Measurements from ENCODE around the gene LRP6. TPM values are rescaled to one million over a fixed set of nuclear protein-coding genes. Genes with fewer than 3 reads are reported as not detected.
A peak's percentile ranks its signal among the peaks of the same experiment; 100 is the strongest.

LRP6 gene
- total and polyA plus RNA-seq, 5 experiments from 2014 or later, result 1.4 to 7.8 (median 2.2) TPM

- no peak for DNase-seq
- Mint-ChIP-seq H3K36me3 (peaks cover 5 to 19% (median 9%) of the 10 kb centered on the region in 3 donors), H3K27ac (no peak overlapping the region), H3K27me3 (peaks cover 0 to 3% (median 2%) of the 10 kb centered on the region in 5 donors), H3K4me3 (no peak overlapping the region), H3K4me1 (peaks cover 0 to 6% (median 5%) of the 10 kb centered on the region in 4 donors), H3K9me3 (peaks cover 0 to 17% (median 13%) of the 10 kb centered on the region in 9 donors)
- ATAC-seq, result no peak
- POLR2A ChIA-PET, result no interaction called here
Observed at GRCh38 chr12:12226187-12226586, 40.7 kb downstream of the LRP6 start.

- POLR2A ChIA-PET, result no interaction called here
- no peak overlapping the region for H3K4me3 Mint-ChIP-seq
- H3K4me1 Mint-ChIP-seq, result peaks cover 0 to 13% (median 11%) of the 10 kb centered on the region in 4 donors
- peaks cover 0 to 18% (median 13%) of the 10 kb centered on the region in 9 donors for H3K9me3 Mint-ChIP-seq
- H3K27me3 Mint-ChIP-seq, result peaks cover 0 to 8% (median 2%) of the 10 kb centered on the region in 5 donors
- no peak overlapping the region for H3K27ac Mint-ChIP-seq
- ATAC-seq, result no peak
- H3K36me3 Mint-ChIP-seq, result peaks cover 5 to 21% (median 9%) of the 10 kb centered on the region in 3 donors
- DNase-seq, result no peak
Observed at GRCh38 chr12:12224240-12224940, 42.5 kb downstream of the LRP6 start.

GRCh38 chr12:12221560-12221959, 45.3 kb downstream of the LRP6 start:
- Mint-ChIP-seq H3K4me3 (no peak overlapping the region), H3K36me3 (peaks cover 3 to 16% (median 5%) of the 10 kb centered on the region in 3 donors), H3K27ac (no peak overlapping the region), H3K27me3 (peaks cover 0 to 11% (median 2%) of the 10 kb centered on the region in 5 donors), H3K4me1 (peaks cover 6 to 26% (median 21%) of the 10 kb centered on the region in 4 donors), H3K9me3 (peaks cover 0 to 15% (median 10%) of the 10 kb centered on the region in 9 donors)
- ATAC-seq, result no peak
- POLR2A ChIA-PET, result no interaction called here
- DNase-seq, result no peak

GRCh38 chr12:12219664-12220063, 47.2 kb downstream of the LRP6 start:
- ATAC-seq, result no peak
- peaks cover 0 to 5% (median 0%) of the 10 kb centered on the region in 9 donors for H3K9me3 Mint-ChIP-seq

GRCh38 chr12:12217018-12217359, 49.9 kb downstream of the LRP6 start:
- ATAC-seq, result no peak
- Mint-ChIP-seq H3K36me3 (peaks cover 0 to 2% (median 0%) of the 10 kb centered on the region in 3 donors), H3K4me3 (no peak overlapping the region), H3K27ac (no peak overlapping the region), H3K4me1 (peaks cover 11 to 38% (median 29%) of the 10 kb centered on the region in 4 donors), H3K27me3 (peaks cover 0 to 8% (median 2%) of the 10 kb centered on the region in 5 donors), H3K9me3 (peaks cover 0 to 2% (median 0%) of the 10 kb centered on the region in 9 donors)
- no peak for DNase-seq
- POLR2A ChIA-PET, result no interaction called here

More at GRCh38 chr12:12219664-12220063, 47.2 kb downstream of the LRP6 start:
- DNase-seq, result no peak
- Mint-ChIP-seq H3K36me3 (peaks cover 0 to 6% (median 0%) of the 10 kb centered on the region in 3 donors), H3K27me3 (peaks cover 0 to 8% (median 2%) of the 10 kb centered on the region in 5 donors), H3K27ac (no peak overlapping the region), H3K4me1 (peaks cover 10 to 32% (median 26%) of the 10 kb centered on the region in 4 donors), H3K4me3 (no peak overlapping the region)
- POLR2A ChIA-PET, result no interaction called here

GRCh38 chr12:12216349-12217017, 50.4 kb downstream of the LRP6 start:
- H3K27ac Mint-ChIP-seq, result no peak overlapping the region
- DNase-seq (no peak), ATAC-seq (no peak)
- H3K27me3 Mint-ChIP-seq, result peaks cover 0 to 8% (median 2%) of the 10 kb centered on the region in 5 donors
- POLR2A ChIA-PET, result no interaction called here
- H3K4me3 Mint-ChIP-seq, result no peak overlapping the region
- peaks cover 0 to 2% (median 0%) of the 10 kb centered on the region in 9 donors for H3K9me3 Mint-ChIP-seq
- H3K4me1 Mint-ChIP-seq, result peaks cover 11 to 42% (median 29%) of the 10 kb centered on the region in 4 donors
- peaks cover 0 to 2% (median 0%) of the 10 kb centered on the region in 3 donors for H3K36me3 Mint-ChIP-seq

GRCh38 chr12:12214635-12215131, 52.2 kb downstream of the LRP6 start:
- Mint-ChIP-seq H3K27ac (peak overlapping the region in 2 of 10 donors; percentile 34 to 35), H3K4me1 (peaks cover 23 to 52% (median 35%) of the 10 kb centered on the region in 4 donors), H3K4me3 (no peak overlapping the region), H3K9me3 (peaks cover 0 to 2% (median 0%) of the 10 kb centered on the region in 9 donors), H3K36me3 (peaks cover 0 to 6% (median 5%) of the 10 kb centered on the region in 3 donors), H3K27me3 (peaks cover 0 to 4% (median 0%) of the 10 kb centered on the region in 5 donors)
- no peak for DNase-seq
- POLR2A ChIA-PET, result no interaction called here
- no peak for ATAC-seq

- POLR2A ChIA-PET, result no interaction called here
- Mint-ChIP-seq H3K9me3 (no peaks in the 10 kb centered on the region), H3K4me3 (no peak overlapping the region), H3K36me3 (peaks cover 0 to 6% (median 5%) of the 10 kb centered on the region in 3 donors), H3K27ac (no peak overlapping the region), H3K27me3 (peaks cover 0 to 2% (median 0%) of the 10 kb centered on the region in 5 donors), H3K4me1 (peaks cover 23 to 52% (median 34%) of the 10 kb centered on the region in 4 donors)
- no peak for ATAC-seq
- no peak for DNase-seq
Observed at GRCh38 chr12:12214201-12214600, 52.6 kb downstream of the LRP6 start.

GRCh38 chr12:12212769-12213168, 54.1 kb downstream of the LRP6 start:
- Mint-ChIP-seq H3K27ac (no peak overlapping the region), H3K9me3 (no peaks in the 10 kb centered on the region), H3K4me3 (no peak overlapping the region), H3K4me1 (peaks cover 18 to 41% (median 27%) of the 10 kb centered on the region in 4 donors), H3K36me3 (peaks cover 0 to 6% (median 6%) of the 10 kb centered on the region in 3 donors), H3K27me3 (peaks cover 0 to 1% (median 0%) of the 10 kb centered on the region in 5 donors)
- ATAC-seq (no peak), DNase-seq (no peak)
- POLR2A ChIA-PET, result no interaction called here

- Mint-ChIP-seq H3K9me3 (no peaks in the 10 kb centered on the region), H3K27ac (peak overlapping the region in 5 of 10 donors; percentile 22 to 84 (median 58)), H3K27me3 (no peaks in the 10 kb centered on the region), H3K4me3 (peak overlapping the region in 4 of 10 donors; percentile 4 to 24 (median 12)), H3K4me1 (peaks cover 16 to 36% (median 23%) of the 10 kb centered on the region in 4 donors), H3K36me3 (peaks cover 0 to 6% (median 6%) of the 10 kb centered on the region in 3 donors)
- ATAC-seq (peak in 1 of 2 donors; percentile 92), DNase-seq (peak in 5 of 10 donors; percentile 19 to 47 (median 31))
- POLR2A ChIA-PET, result no interaction called here
Observed at GRCh38 chr12:12210983-12211382, 55.9 kb downstream of the LRP6 start.

GRCh38 chr12:12210416-12210815, 56.4 kb downstream of the LRP6 start:
- Mint-ChIP-seq H3K27me3 (no peaks in the 10 kb centered on the region), H3K36me3 (peaks cover 0 to 6% (median 6%) of the 10 kb centered on the region in 3 donors), H3K4me1 (peaks cover 16 to 34% (median 22%) of the 10 kb centered on the region in 4 donors), H3K27ac (peak overlapping the region in 2 of 10 donors; percentile 58 to 64), H3K9me3 (no peaks in the 10 kb centered on the region), H3K4me3 (peak overlapping the region in 2 of 10 donors; percentile 18 to 41)
- no peak for ATAC-seq
- POLR2A ChIA-PET, result no interaction called here
- DNase-seq, result no peak

- peaks cover 0 to 6% (median 6%) of the 10 kb centered on the region in 3 donors for H3K36me3 Mint-ChIP-seq
Observed at GRCh38 chr12:12209675-12210074, 57.2 kb downstream of the LRP6 start.

More at GRCh38 chr12:12209675-12210074, 57.2 kb downstream of the LRP6 start:
- no peaks in the 10 kb centered on the region for H3K9me3 Mint-ChIP-seq
- H3K4me1 Mint-ChIP-seq, result peaks cover 13 to 29% (median 18%) of the 10 kb centered on the region in 4 donors
- H3K27ac Mint-ChIP-seq, result peak overlapping the region in 1 of 10 donors; percentile 58
- DNase-seq (no peak), ATAC-seq (no peak)
- no peaks in the 10 kb centered on the region for H3K27me3 Mint-ChIP-seq
- POLR2A ChIA-PET, result no interaction called here
- H3K4me3 Mint-ChIP-seq, result peak overlapping the region in 1 of 10 donors; percentile 41

All from naive thymus-derived CD8-positive, alpha-beta T cell (primary cell).